Glutamatergic neuron (in vitro differentiated cells): ENCODE data around the gene NR1H3. TPM values are rescaled to one million over a fixed set of nuclear protein-coding genes. Genes with fewer than 3 reads are reported as not detected.

Experiments
- DNase-seq: peaks from one replicate; pipeline ENCODE4 v3.0.0; 2022
- H3K27ac Mint-ChIP-seq: one replicate; pipeline ENCODE4 v1.8.0; 2020; ENCODE audit warnings: mild to moderate bottlenecking, mixed read lengths, inconsistent platforms; ENCODE audit not compliant: unreplicated experiment
- H3K27me3 Mint-ChIP-seq: one replicate; pipeline ENCODE4 v1.8.0; 2020; ENCODE audit warnings: mild to moderate bottlenecking, moderate library complexity, mixed read lengths, inconsistent platforms; ENCODE audit not compliant: unreplicated experiment
- H3K36me3 Mint-ChIP-seq: one replicate; pipeline ENCODE4 v1.8.0; 2020; ENCODE audit warnings: mild to moderate bottlenecking, mixed read lengths, inconsistent platforms; ENCODE audit not compliant: unreplicated experiment
- H3K4me1 Mint-ChIP-seq: one replicate; pipeline ENCODE4 v1.8.0; 2020; ENCODE audit warnings: mild to moderate bottlenecking, low read depth, mixed read lengths, inconsistent platforms; ENCODE audit not compliant: unreplicated experiment
- H3K4me3 Mint-ChIP-seq: one replicate; pipeline ENCODE4 v1.8.0; 2020; ENCODE audit warnings: mild to moderate bottlenecking, mixed read lengths, inconsistent platforms; ENCODE audit not compliant: unreplicated experiment
- H3K9me3 Mint-ChIP-seq: one replicate; pipeline ENCODE4 v1.8.0; 2020; ENCODE audit warnings: mild to moderate bottlenecking, moderate library complexity, mixed read lengths, inconsistent platforms; ENCODE audit not compliant: unreplicated experiment
- total RNA-seq: library from RNA; stranded (reverse); fragmentation: NEBNext Ultra II Directional; extraction: Animal tissue kit (Norgen Biotek cat#: 25700); gene quantifications from one replicate; pipeline ENCODE4 v1.2.1, GENCODE V29; 2021; ENCODE audit not compliant: unreplicated experiment
- TF ChIP-seq, protein P1 (sequence below): fragments of 200-600 bp; sonication (generic); IDR thresholded peaks from one replicate; pipeline ENCODE4 v1.5.0; 2021; ENCODE audit not compliant: partially characterized antibody, unreplicated experiment

The NR1H3 gene
- total RNA-seq, 1 donor from 2014 or later: 10.5 TPM

DNA sequence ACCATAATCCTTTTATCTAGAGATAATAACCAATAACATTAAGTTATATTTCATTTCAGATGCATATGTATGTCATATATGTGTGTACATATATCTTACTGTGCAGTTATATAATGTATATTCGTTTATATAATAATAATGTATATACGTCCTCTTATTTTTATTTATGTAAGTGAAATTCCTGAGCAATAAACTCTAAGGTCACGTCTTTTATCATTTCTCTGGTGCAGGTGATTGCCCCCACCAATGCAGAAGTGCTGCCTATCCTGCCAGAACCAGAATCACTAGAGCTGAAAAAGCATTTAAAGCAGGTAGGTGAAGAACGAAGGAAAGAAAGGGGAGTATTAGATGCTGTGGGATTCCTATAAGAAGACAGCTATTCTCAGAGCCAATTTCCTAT, 21.0 kb downstream of the NR1H3 start:
- no peak overlapping the region for H3K27ac Mint-ChIP-seq
- H3K4me3 Mint-ChIP-seq: no peak overlapping the region

DNA sequence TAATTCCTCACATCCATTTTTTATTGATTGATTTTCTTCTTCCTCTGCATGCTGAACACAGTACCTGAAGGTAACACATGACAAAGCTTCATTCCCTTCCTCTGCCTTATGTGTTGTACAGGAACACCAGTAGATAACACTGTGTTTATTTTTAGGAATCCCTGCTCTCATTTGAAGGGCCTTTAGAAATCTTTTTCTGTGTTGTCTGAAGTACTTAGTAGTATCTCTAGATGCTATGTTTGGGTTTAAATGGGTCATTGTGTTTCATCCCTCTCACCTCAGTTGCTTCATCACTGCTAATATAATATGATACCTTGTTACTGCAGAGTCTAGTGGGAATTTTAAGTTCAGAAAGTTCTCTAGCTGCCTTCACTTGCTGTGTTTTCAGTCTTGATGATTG, 22.3 kb downstream of the NR1H3 start:
- peaks cover 1% of the 10 kb centered on the region for H3K27me3 Mint-ChIP-seq
- H3K4me1 Mint-ChIP-seq: no peaks in the 10 kb centered on the region
- no peak overlapping the region for H3K4me3 Mint-ChIP-seq
- no peak for DNase-seq
- no peak overlapping the region for H3K27ac Mint-ChIP-seq
- H3K36me3 Mint-ChIP-seq: peaks cover 4% of the 10 kb centered on the region
- H3K9me3 Mint-ChIP-seq: no peaks in the 10 kb centered on the region
- TF ChIP-seq, protein P1, sequence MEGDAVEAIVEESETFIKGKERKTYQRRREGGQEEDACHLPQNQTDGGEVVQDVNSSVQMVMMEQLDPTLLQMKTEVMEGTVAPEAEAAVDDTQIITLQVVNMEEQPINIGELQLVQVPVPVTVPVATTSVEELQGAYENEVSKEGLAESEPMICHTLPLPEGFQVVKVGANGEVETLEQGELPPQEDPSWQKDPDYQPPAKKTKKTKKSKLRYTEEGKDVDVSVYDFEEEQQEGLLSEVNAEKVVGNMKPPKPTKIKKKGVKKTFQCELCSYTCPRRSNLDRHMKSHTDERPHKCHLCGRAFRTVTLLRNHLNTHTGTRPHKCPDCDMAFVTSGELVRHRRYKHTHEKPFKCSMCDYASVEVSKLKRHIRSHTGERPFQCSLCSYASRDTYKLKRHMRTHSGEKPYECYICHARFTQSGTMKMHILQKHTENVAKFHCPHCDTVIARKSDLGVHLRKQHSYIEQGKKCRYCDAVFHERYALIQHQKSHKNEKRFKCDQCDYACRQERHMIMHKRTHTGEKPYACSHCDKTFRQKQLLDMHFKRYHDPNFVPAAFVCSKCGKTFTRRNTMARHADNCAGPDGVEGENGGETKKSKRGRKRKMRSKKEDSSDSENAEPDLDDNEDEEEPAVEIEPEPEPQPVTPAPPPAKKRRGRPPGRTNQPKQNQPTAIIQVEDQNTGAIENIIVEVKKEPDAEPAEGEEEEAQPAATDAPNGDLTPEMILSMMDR: no peak

More for the DNA sequence above, 21.0 kb downstream of the NR1H3 start:
- Mint-ChIP-seq H3K4me1 (no peaks in the 10 kb centered on the region), H3K27me3 (peaks cover 1% of the 10 kb centered on the region), H3K9me3 (no peaks in the 10 kb centered on the region), H3K36me3 (peaks cover 4% of the 10 kb centered on the region)
- TF ChIP-seq, protein P1: no peak
- DNase-seq: no peak

DNA sequence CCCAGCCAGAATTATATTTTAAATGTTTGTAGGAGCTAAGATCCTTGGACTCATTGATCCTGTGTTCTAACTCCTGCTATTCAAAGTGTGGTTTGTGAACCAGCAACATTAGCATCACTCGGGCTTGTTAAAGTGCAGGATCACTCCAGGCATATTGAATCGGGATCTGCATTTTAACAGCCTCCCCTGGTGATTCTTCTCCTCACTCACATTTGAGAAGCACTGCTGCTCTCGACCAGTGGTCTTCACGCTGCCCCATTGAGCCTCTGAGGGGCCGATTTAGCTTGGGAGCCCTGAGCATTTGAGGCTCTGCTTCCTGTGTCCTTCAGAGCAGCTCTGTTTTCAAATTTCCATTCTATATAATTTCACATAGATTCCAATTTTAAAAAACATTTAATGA, 23.1 kb downstream of the NR1H3 start:
- no peak for DNase-seq
- H3K36me3 Mint-ChIP-seq: peaks cover 9% of the 10 kb centered on the region
- H3K4me3 Mint-ChIP-seq: no peak overlapping the region
- H3K4me1 Mint-ChIP-seq: no peaks in the 10 kb centered on the region
- no peak overlapping the region for H3K27ac Mint-ChIP-seq
- H3K9me3 Mint-ChIP-seq: no peaks in the 10 kb centered on the region
- H3K27me3 Mint-ChIP-seq: peaks cover 3% of the 10 kb centered on the region
- TF ChIP-seq, protein P1: no peak

DNA sequence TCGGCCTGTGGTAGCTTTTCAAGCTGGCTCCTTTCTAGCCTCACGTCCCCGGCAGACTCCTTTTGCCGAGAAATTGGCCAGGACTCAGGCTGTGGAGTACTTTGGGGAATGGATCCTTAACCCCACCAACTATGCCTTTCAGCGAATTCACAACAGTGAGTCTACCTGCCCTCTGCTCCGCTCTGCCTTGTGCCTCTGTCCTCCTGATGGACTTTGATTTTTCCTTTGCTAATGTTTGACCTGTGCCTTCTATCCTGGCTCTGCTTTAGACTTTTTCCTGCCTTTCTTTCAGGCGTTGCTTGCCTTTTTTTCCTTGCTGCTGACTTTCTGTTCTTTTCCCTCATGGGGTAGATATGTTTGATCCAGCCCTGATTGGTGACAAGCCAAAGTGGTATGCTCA, 24.7 kb downstream of the NR1H3 start:
- peaks cover 9% of the 10 kb centered on the region for H3K36me3 Mint-ChIP-seq
- no peak overlapping the region for H3K4me3 Mint-ChIP-seq
- TF ChIP-seq, protein P1: no peak
- no peaks in the 10 kb centered on the region for H3K9me3 Mint-ChIP-seq
- no peaks in the 10 kb centered on the region for H3K4me1 Mint-ChIP-seq
- no peak overlapping the region for H3K27ac Mint-ChIP-seq
- no peak for DNase-seq
- H3K27me3 Mint-ChIP-seq: peaks cover 2% of the 10 kb centered on the region

DNA sequence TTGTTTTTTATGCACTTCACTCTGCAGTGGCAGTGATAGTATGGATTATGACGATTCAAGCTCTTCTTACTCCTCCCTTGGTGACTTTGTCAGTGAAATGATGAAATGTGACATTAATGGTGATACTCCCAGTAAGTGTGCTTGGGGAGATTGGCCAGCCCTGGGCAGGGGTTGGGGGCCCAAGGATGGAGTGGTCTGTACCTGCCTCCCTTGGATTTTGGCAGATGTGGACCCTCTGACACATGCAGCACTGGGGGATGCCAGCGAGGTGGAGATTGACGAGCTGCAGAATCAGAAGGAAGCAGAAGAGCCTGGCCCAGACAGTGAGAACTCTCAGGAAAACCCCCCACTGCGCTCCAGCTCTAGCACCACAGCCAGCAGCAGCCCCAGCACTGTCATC, 26.4 kb downstream of the NR1H3 start:
- H3K4me3 Mint-ChIP-seq: no peak overlapping the region
- TF ChIP-seq, protein P1: no peak
- peaks cover 2% of the 10 kb centered on the region for H3K27me3 Mint-ChIP-seq
- H3K27ac Mint-ChIP-seq: no peak overlapping the region
- no peaks in the 10 kb centered on the region for H3K4me1 Mint-ChIP-seq
- H3K36me3 Mint-ChIP-seq: peaks cover 9% of the 10 kb centered on the region
- DNase-seq: no peak
- H3K9me3 Mint-ChIP-seq: no peaks in the 10 kb centered on the region
